LHCN-M2 (cell line): ENCODE data around the gene OR2T34. TPM values are rescaled to one million over a fixed set of nuclear protein-coding genes. Genes with fewer than 3 reads are reported as not detected.
"Not testable (repeated sequence)": the region's sequence is repeated elsewhere in the genome, so short reads cannot be mapped to it uniquely, and the experiment has no call there.

Experiments
- DNase-seq: peaks from one replicate; pipeline ENCODE4 v3.0.0-alpha.2; 2012; ENCODE audit warnings: low read depth
- total RNA-seq: library from RNA; depleted of rRNA; stranded (reverse); fragments of >200 nt; gene quantifications from 2 replicates; pipeline ENCODE4 v1.2.3, GENCODE V29; 2014; rRNA removed

The OR2T34 gene
- total RNA-seq, 1 experiment from 2014 or later = not detected

DNA sequence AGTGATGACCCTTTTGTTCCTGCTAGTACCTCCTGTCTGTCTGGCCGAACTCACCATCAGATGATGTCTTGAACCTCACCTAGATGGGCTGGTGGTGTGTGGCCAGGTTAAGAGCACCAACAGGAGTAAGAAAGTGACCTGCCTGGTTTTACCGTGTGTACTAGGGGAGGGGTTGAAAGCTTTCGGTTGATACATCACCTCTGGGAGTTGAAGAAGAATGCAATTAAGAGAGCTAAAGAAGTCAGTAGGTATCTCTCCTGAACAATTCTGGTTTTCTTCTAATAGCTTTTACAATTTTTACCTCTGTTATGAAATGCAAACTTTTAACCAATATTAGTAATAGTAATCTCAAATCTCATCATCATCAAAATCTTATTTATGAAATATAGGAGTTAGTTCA is 11.9 kb downstream of the OR2T34 start, which contains the start of gene OR2T29:
TSS of gene OR2T29 (minus strand) at position 101 of the 400 bp plus-strand sequence. CDS start 3,281 bp downstream, outside the sequence.
- not testable (repeated sequence) for DNase-seq

- not testable (repeated sequence) for DNase-seq
Measured at GRCh38 chr1:248551027-248551426, 23.5 kb downstream of the OR2T34 start.

- DNase-seq = not testable (repeated sequence)
Measured at GRCh38 chr1:248547383-248547782, 27.2 kb downstream of the OR2T34 start.

- not testable (repeated sequence) for DNase-seq
Measured at GRCh38 chr1:248537449-248537848, 37.1 kb downstream of the OR2T34 start.

Other genes with a start within 250 kb of the OR2T34 start
- not detected in 2 replicates for gene OR14C36, start 226.0 kb downstream of the OR2T34 start, total RNA-seq
- gene OR2T4, start 213.1 kb downstream of the OR2T34 start, total RNA-seq = not detected in 2 replicates
- not detected in 2 replicates for gene OR2T6, start 199.0 kb downstream of the OR2T34 start, total RNA-seq
- gene OR2T1, start 171.7 kb downstream of the OR2T34 start, total RNA-seq = not detected in 2 replicates
- not detected in 2 replicates for gene OR2T2, start 129.1 kb downstream of the OR2T34 start, total RNA-seq
- not detected in 2 replicates for gene OR2T3, start 101.4 kb downstream of the OR2T34 start, total RNA-seq
- not detected in 2 replicates for gene OR2T5, start 86.2 kb downstream of the OR2T34 start, total RNA-seq
- not detected in 2 replicates for gene OR2G6, start 66.7 kb downstream of the OR2T34 start, total RNA-seq
- gene OR2T29, start 12.0 kb downstream of the OR2T34 start, total RNA-seq = not detected in 2 replicates
- not detected in 2 replicates for gene OR2T10, start 22.9 kb upstream of the OR2T34 start, total RNA-seq
- not detected in 2 replicates for gene OR2T11, start 60.3 kb upstream of the OR2T34 start, total RNA-seq
- gene OR2T35, start 70.5 kb upstream of the OR2T34 start, total RNA-seq = not detected in 2 replicates
- not detected in 2 replicates for gene OR2T27, start 80.8 kb upstream of the OR2T34 start, total RNA-seq
- not detected in 2 replicates for gene OR14I1, start 128.0 kb upstream of the OR2T34 start, total RNA-seq
- gene LYPD8, start 181.0 kb upstream of the OR2T34 start, total RNA-seq = not detected in 2 replicates